ENCODE results near the gene CPEB3. TPM values are rescaled to one million over a fixed set of nuclear protein-coding genes. Genes with fewer than 3 reads are reported as not detected.

The CPEB3 gene
- total and polyA plus RNA-seq, 12 donors = 0.71 to 17.6 (median 13.3) TPM

- no peak overlapping the region for H3K27ac ChIP-seq
- no peak for DNase-seq
- H3K9me3 ChIP-seq = no peaks in the 10 kb centered on the region
- ATAC-seq = no peak
- intact Hi-C loops (cut with DNase I) = loop anchor here in 2 of 10 donors (10.0 kb wide), 1 partner anchor 127 kb away; no protein-coding TSS in a partner anchor
- peaks cover 7 to 75% (median 51%) of the 10 kb centered on the region in 9 donors for H3K4me1 ChIP-seq
- no peaks in the 10 kb centered on the region for H3K27me3 ChIP-seq
- no peak overlapping the region for H3K4me3 ChIP-seq
- TF ChIP-seq CTCF (IDR thresholded peaks at IDR 0.05) = no peak
- peaks cover 0 to 20% (median 0%) of the 10 kb centered on the region in 9 donors for H3K36me3 ChIP-seq
Measured at GRCh38 chr10:92108120-92108519, 182.8 kb downstream of the CPEB3 start.

DNA sequence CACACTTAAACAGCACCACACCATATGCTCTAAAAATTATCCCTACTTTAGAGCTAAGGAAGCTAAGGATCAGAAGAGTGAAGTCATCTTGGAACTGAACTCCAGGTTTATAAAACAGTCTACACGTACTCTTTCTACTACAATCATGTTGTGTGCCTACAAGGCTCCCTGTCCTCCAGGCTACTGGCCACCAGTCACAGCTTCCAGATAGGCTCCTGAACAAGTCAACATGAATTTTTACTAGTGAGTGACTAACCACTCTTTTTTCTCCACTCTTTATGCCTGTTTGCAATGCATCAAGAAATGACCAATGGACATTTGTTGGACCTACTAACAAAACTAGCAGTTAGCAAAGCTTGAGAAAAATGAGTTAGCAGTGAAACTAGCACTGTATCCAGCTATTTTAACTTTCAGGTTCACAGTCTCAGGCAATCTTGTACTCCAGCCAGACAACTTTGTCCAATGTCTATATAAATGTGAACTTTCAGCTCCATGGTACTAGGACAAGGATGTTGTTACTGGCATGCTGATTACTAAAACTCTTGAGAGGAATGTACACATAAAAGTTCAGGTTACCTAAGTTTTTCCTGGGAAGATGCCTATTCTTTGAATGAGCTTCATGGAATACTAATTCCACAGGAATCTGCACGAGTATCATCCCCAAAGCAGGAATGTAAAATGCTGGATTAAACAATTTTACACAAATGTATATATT lies 187.3 kb downstream of the CPEB3 start:
- 73 to 83% methylated on average over 2 of the region's 2 CpGs for WGBS, 2 donors
- Histone ChIP-seq H3K9me3 (no peaks in the 10 kb centered on the region), H3K4me1 (peaks cover 12 to 55% (median 40%) of the 10 kb centered on the region in 9 donors), H3K27me3 (no peaks in the 10 kb centered on the region), H3K36me3 (no peaks in the 10 kb centered on the region), H3K4me3 (no peak overlapping the region), H3K27ac (no peak overlapping the region)
- no peak for TF ChIP-seq CTCF (IDR thresholded peaks at IDR 0.05)
- ATAC-seq (no peak), DNase-seq (no peak)
- intact Hi-C loops (cut with DNase I) = loop anchor here in 2 of 10 donors (10.0 kb wide), 1 partner anchor 131 kb away; no protein-coding TSS in a partner anchor

DNA sequence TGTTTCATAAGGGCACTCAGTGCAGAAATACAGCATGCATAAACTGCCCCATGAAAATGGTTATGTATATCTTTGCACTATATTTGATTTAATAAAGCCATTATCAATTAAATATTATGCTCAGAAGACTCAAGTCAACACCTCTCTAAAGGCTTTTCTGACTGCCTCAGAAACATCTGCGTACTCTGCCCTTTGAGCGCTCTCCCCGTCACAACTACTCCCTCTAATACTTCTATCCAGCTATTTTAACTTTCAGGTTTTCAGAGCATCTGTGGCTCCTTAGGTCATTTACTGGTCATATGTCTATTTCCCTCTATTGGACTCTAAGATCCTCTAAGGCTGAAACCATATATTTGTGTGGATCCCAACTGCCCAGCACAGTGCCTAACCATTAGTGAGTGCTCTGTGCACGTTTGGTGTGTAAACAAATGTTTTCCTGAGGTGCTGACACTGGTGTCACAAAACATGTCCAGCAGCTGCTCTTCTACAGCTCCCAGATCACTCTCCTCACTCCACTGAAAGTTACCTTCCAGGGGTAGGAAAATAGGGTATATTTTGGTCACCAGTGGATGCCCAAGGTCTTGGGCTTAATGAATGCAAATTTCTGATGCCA lies 188.2 kb downstream of the CPEB3 start:
- ATAC-seq = peak in 1 of 8 donors; percentile 18
- Histone ChIP-seq H3K27ac (peak overlapping the region in 2 of 10 donors; percentile 60 to 75), H3K4me3 (no peak overlapping the region), H3K9me3 (no peaks in the 10 kb centered on the region), H3K36me3 (no peaks in the 10 kb centered on the region), H3K4me1 (peaks cover 12 to 47% (median 35%) of the 10 kb centered on the region in 9 donors), H3K27me3 (no peaks in the 10 kb centered on the region)
- TF ChIP-seq CTCF (IDR thresholded peaks at IDR 0.05) = no peak
- 79 to 84% methylated on average over 4 of the region's 4 CpGs for WGBS, 2 donors
- intact Hi-C loops (cut with DNase I) = loop anchor here in 2 of 10 donors (10.0 kb wide), 1 partner anchor 132 kb away; no protein-coding TSS in a partner anchor
- no peak for DNase-seq

GRCh38 chr10:92094960-92095359 lies 195.9 kb downstream of the CPEB3 start:
- WGBS, 2 donors = 84 to 85% methylated on average over 2 of the region's 2 CpGs

More at GRCh38 chr10:92094960-92095359, 195.9 kb downstream of the CPEB3 start:
- Histone ChIP-seq H3K36me3 (no peaks in the 10 kb centered on the region), H3K4me1 (peaks cover 0 to 18% (median 0%) of the 10 kb centered on the region in 9 donors), H3K27ac (no peak overlapping the region), H3K4me3 (no peak overlapping the region), H3K9me3 (no peaks in the 10 kb centered on the region), H3K27me3 (no peaks in the 10 kb centered on the region)
- no peak for TF ChIP-seq CTCF (IDR thresholded peaks at IDR 0.05)
- no peak for ATAC-seq
- intact Hi-C loops (cut with DNase I) = no loop called here
- no peak for DNase-seq

Data from heart right ventricle (tissue), 16 donors.